Activated naive CD8-positive, alpha-beta T cell treated with anti-CD3 and anti-CD28 coated beads, Interleukin-2, amount 10 ng/mL, durations not matched to agents 7 days and 5 days (primary cell): ENCODE results near the gene PTPRN2. TPM values are rescaled to one million over a fixed set of nuclear protein-coding genes. Genes with fewer than 3 reads are reported as not detected.

Experiments used
- ATAC-seq: fragments of 150-1000 bp; cut with Tn5 transposase; one replicate; pipeline ENCODE4 v1.10.0; 2021; ENCODE audit warnings: low read depth, moderate library complexity
- POLR2A ChIA-PET: fragments of 350-600 bp; sonication (Branson Sonifier 250); formaldehyde crosslinking; loops from one replicate; lab custom pipeline; 2021; ENCODE audit warnings: antibody characterized with exemption; lab: Charles Lee
- DNase-seq: peaks from one replicate; pipeline ENCODE4 v3.0.0; 2021
- H3K27ac Mint-ChIP-seq: one replicate; pipeline ENCODE4 v1.8.0; 2022; ENCODE audit warnings: mild to moderate bottlenecking, mixed read lengths
- H3K27me3 Mint-ChIP-seq: one replicate; pipeline ENCODE4 v1.8.0; 2022; ENCODE audit warnings: mild to moderate bottlenecking, moderate library complexity, mixed read lengths
- H3K36me3 Mint-ChIP-seq: one replicate; pipeline ENCODE4 v1.8.0; 2021; ENCODE audit warnings: mild to moderate bottlenecking, mixed read lengths
- H3K4me1 Mint-ChIP-seq: one replicate; pipeline ENCODE4 v1.8.0; 2021; ENCODE audit warnings: mixed read lengths
- H3K4me3 Mint-ChIP-seq: one replicate; pipeline ENCODE4 v1.8.0; 2022; ENCODE audit warnings: mild to moderate bottlenecking, moderate library complexity, mixed read lengths
- H3K9me3 Mint-ChIP-seq: one replicate; pipeline ENCODE4 v1.8.0; 2021; ENCODE audit warnings: mixed read lengths
- total RNA-seq, 2 experiments: library from RNA; stranded (reverse); gene quantifications; one replicate each; pipeline ENCODE4 v1.2.3, GENCODE V29; 2021

The PTPRN2 gene
- total RNA-seq, 2 experiments from 2014 or later = 4.5 to 4.9 TPM

- no peaks in the 10 kb centered on the region for H3K27me3 Mint-ChIP-seq
- H3K4me3 Mint-ChIP-seq = no peak overlapping the region
- no peak overlapping the region for H3K27ac Mint-ChIP-seq
- no peaks in the 10 kb centered on the region for H3K4me1 Mint-ChIP-seq
- POLR2A ChIA-PET = no interaction called here
- H3K36me3 Mint-ChIP-seq = no peaks in the 10 kb centered on the region
- ATAC-seq = no peak
- DNase-seq = no peak
- H3K9me3 Mint-ChIP-seq = peaks cover 2% of the 10 kb centered on the region
Measured at GRCh38 chr7:158252081-158252836, 335.4 kb downstream of the PTPRN2 start.

- DNase-seq (no peak), ATAC-seq (no peak)
- H3K27ac Mint-ChIP-seq = no peak overlapping the region
- no peaks in the 10 kb centered on the region for H3K36me3 Mint-ChIP-seq
- no peaks in the 10 kb centered on the region for H3K4me1 Mint-ChIP-seq
- POLR2A ChIA-PET = no interaction called here
- H3K27me3 Mint-ChIP-seq = no peaks in the 10 kb centered on the region
- H3K4me3 Mint-ChIP-seq = no peak overlapping the region
- H3K9me3 Mint-ChIP-seq = peaks cover 2% of the 10 kb centered on the region
Measured at GRCh38 chr7:158251061-158251965, 336.3 kb downstream of the PTPRN2 start.

DNA sequence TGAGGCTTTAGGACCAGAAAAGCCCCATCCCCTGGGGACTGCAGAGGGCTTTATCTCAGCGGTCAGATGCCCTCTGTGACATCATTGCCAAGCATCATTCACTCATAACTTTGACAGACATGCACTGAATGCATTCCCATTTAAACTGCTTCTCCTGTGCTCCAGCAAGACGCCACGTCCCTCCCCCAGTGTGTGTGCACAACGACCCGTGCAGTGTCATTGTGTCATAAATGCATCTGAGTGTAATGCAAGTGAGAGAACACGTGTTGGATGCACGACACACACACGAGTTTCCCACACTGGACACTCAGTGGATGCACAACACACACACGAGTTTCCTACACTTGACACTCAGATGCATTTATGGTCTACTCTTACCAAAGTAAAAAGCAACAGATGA, 337.9 kb downstream of the PTPRN2 start:
- no peaks in the 10 kb centered on the region for H3K4me1 Mint-ChIP-seq
- H3K27me3 Mint-ChIP-seq = no peaks in the 10 kb centered on the region
- POLR2A ChIA-PET = no interaction called here
- ATAC-seq = no peak
- peaks cover 4% of the 10 kb centered on the region for H3K9me3 Mint-ChIP-seq
- H3K27ac Mint-ChIP-seq = no peak overlapping the region
- H3K4me3 Mint-ChIP-seq = no peak overlapping the region
- H3K36me3 Mint-ChIP-seq = no peaks in the 10 kb centered on the region
- no peak for DNase-seq

GRCh38 chr7:158248816-158249215, 338.8 kb downstream of the PTPRN2 start:
- no peak overlapping the region for H3K4me3 Mint-ChIP-seq
- H3K36me3 Mint-ChIP-seq = no peaks in the 10 kb centered on the region
- H3K27me3 Mint-ChIP-seq = no peaks in the 10 kb centered on the region
- H3K27ac Mint-ChIP-seq = no peak overlapping the region
- DNase-seq (no peak), ATAC-seq (no peak)
- POLR2A ChIA-PET = no interaction called here
- H3K9me3 Mint-ChIP-seq = peaks cover 4% of the 10 kb centered on the region
- H3K4me1 Mint-ChIP-seq = no peaks in the 10 kb centered on the region

GRCh38 chr7:158247758-158248487, 339.7 kb downstream of the PTPRN2 start:
- DNase-seq = no peak
- H3K27ac Mint-ChIP-seq = no peak overlapping the region
- no peaks in the 10 kb centered on the region for H3K27me3 Mint-ChIP-seq
- H3K9me3 Mint-ChIP-seq = peaks cover 4% of the 10 kb centered on the region
- no peak for ATAC-seq
- no peaks in the 10 kb centered on the region for H3K36me3 Mint-ChIP-seq
- POLR2A ChIA-PET = no interaction called here
- H3K4me3 Mint-ChIP-seq = no peak overlapping the region
- no peaks in the 10 kb centered on the region for H3K4me1 Mint-ChIP-seq

- Mint-ChIP-seq H3K4me3 (no peak overlapping the region), H3K4me1 (no peaks in the 10 kb centered on the region), H3K36me3 (no peaks in the 10 kb centered on the region), H3K27me3 (no peaks in the 10 kb centered on the region), H3K27ac (no peak overlapping the region), H3K9me3 (peaks cover 4% of the 10 kb centered on the region)
- POLR2A ChIA-PET = no interaction called here
- DNase-seq (no peak), ATAC-seq (no peak)
Measured at GRCh38 chr7:158246960-158247673, 340.5 kb downstream of the PTPRN2 start.

DNA sequence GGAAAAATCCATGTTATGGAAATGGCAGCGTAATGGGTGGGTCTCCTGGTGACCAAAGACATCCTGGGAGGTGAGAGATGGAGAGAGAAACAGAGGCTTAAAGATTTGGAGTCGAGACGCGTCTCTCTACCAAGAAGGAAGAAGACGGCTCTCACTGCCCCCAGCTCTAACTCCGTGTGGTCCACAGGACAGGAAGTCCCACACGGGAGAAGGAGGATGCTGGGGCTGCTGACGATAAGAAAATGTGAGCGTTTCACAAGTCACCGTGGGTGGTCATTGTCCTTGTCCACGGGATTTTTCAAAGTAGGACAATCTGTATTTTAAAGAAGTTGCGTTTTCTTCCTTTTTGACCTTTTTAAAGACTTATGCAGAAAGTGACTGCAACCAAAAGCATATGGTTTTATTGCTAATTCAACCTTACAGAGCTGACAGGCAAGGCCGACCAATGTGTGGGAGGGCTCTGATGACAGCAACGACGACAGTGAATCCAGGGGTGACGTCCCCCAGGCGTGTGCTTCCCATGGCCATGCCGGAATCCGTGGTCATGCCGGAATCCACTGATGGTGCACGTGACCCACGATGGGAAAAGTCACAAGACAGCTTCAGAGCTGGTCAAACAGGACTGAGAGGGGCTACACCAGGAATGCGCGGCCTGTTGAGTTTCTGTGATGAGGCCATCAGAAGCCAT, 341.2 kb downstream of the PTPRN2 start:
- ATAC-seq (no peak), DNase-seq (no peak)
- H3K27ac Mint-ChIP-seq = no peak overlapping the region
- H3K9me3 Mint-ChIP-seq = peaks cover 2% of the 10 kb centered on the region
- H3K4me3 Mint-ChIP-seq = no peak overlapping the region
- POLR2A ChIA-PET = no interaction called here
- no peaks in the 10 kb centered on the region for H3K4me1 Mint-ChIP-seq
- H3K27me3 Mint-ChIP-seq = no peaks in the 10 kb centered on the region
- no peaks in the 10 kb centered on the region for H3K36me3 Mint-ChIP-seq

- DNase-seq (no peak), ATAC-seq (no peak)
- Mint-ChIP-seq H3K36me3 (no peaks in the 10 kb centered on the region), H3K27ac (no peak overlapping the region), H3K27me3 (no peaks in the 10 kb centered on the region), H3K4me3 (no peak overlapping the region), H3K4me1 (no peaks in the 10 kb centered on the region), H3K9me3 (peaks cover 2% of the 10 kb centered on the region)
- POLR2A ChIA-PET = no interaction called here
Measured at GRCh38 chr7:158245724-158246041, 341.9 kb downstream of the PTPRN2 start.

DNA sequence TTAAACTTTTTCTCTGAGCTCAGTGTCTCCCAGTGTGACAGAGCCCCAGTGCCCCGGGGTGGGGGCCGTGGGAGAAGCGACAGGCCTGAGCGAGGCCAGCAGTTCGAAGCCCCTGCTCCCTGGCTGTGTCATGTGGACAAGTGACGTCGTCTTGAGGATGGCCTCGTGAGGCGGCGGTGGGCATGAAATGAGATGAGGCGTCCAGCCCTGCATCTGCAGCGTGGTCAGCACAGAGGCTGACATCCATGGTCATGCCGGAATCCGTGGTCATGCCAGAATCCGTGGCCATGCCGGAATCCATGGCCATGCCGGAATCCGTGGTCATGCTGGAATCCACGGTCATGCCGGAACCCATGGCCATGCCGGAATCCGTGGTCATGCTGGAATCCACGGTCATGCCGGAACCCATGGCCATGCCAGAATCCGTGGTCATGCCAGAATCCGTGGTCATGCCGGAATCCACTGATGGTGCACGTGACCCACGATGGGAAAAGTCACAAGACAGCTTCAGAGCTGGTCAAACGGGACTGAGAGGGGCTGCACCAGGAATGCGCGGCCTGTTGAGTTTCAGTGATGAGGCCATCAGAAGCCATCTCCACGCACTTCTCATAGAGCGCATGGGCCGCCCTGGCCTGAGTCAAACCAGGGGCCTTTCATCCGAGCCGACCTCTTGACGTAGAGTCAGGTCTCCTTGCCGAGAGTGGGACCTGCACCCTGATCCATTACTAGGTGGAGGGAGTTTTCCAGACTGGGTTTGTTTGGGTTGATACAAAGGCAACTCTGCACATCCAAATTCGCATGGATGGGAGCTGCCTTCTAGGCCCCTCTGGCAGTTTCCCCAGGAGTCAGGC, 342.5 kb downstream of the PTPRN2 start:
- Mint-ChIP-seq H3K4me1 (no peaks in the 10 kb centered on the region), H3K27ac (no peak overlapping the region), H3K36me3 (no peaks in the 10 kb centered on the region), H3K4me3 (no peak overlapping the region), H3K9me3 (peaks cover 2% of the 10 kb centered on the region), H3K27me3 (no peaks in the 10 kb centered on the region)
- no peak for ATAC-seq
- POLR2A ChIA-PET = no interaction called here
- no peak for DNase-seq

DNA sequence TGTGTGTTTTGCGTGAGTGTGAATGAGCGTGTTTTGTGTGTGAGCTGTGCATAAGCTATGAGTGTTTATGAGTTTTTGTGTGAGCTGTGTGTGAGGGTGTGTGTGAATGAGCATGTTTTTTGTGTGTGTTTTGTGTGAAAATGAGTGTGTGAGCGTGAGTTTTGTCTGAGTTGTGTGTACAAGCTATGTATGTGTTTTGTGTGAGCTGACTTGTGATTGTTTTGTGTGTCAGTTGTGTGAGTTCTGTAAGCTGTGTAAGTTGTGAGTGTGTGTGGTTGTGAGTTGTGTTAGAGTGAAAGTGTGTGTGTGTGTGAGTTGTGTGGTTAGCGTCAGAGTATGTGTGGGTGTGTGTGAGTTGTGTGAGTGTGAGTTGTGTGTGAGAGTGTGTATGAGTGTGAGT, 343.2 kb downstream of the PTPRN2 start:
- POLR2A ChIA-PET = no interaction called here
- ATAC-seq = no peak
- Mint-ChIP-seq H3K36me3 (no peaks in the 10 kb centered on the region), H3K9me3 (peaks cover 2% of the 10 kb centered on the region), H3K27ac (no peak overlapping the region), H3K27me3 (no peaks in the 10 kb centered on the region), H3K4me3 (no peak overlapping the region), H3K4me1 (no peaks in the 10 kb centered on the region)
- DNase-seq = no peak

- H3K4me1 Mint-ChIP-seq = no peaks in the 10 kb centered on the region
- H3K27ac Mint-ChIP-seq = no peak overlapping the region
- H3K4me3 Mint-ChIP-seq = no peak overlapping the region
- ATAC-seq (no peak), DNase-seq (no peak)
- H3K36me3 Mint-ChIP-seq = no peaks in the 10 kb centered on the region
- POLR2A ChIA-PET = no interaction called here
- no peaks in the 10 kb centered on the region for H3K27me3 Mint-ChIP-seq
- H3K9me3 Mint-ChIP-seq = peaks cover 3% of the 10 kb centered on the region
Measured at GRCh38 chr7:158241919-158242318, 345.7 kb downstream of the PTPRN2 start.

DNA sequence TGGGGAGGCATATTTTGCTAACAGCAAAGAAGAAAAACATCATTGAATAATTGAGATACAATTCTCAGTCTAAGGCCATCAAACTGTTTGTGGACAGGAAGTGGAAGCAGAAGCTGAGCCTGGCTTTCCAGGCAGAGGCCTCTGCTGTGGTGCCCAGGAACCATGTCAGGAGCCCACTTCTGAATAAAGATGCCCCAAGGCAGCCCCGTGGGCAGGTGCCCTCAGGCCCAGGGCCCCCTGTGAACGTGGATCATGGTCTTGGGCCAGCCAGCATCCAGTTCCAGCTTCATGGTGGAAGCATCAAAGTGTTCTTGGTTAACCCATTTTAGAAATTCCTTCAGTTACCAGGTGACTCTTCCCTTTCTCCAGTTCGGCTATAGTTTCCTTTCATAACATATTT, 346.8 kb downstream of the PTPRN2 start:
- H3K4me1 Mint-ChIP-seq = no peaks in the 10 kb centered on the region
- POLR2A ChIA-PET = no interaction called here
- no peak for DNase-seq
- H3K27ac Mint-ChIP-seq = no peak overlapping the region
- no peak for ATAC-seq
- no peak overlapping the region for H3K4me3 Mint-ChIP-seq
- peaks cover 1% of the 10 kb centered on the region for H3K9me3 Mint-ChIP-seq
- no peaks in the 10 kb centered on the region for H3K36me3 Mint-ChIP-seq
- no peaks in the 10 kb centered on the region for H3K27me3 Mint-ChIP-seq
